ENCODE results near the gene CHN1. TPM values are rescaled to one million over a fixed set of nuclear protein-coding genes. Genes with fewer than 3 reads are reported as not detected.

Gene CHN1
- total RNA-seq, 1 donor from 2014 or later = 9.2 TPM

GRCh38 chr2:174815526-174815925 lies 189.7 kb downstream of the CHN1 start:
- intact Hi-C loops (cut with DNase I) = no loop called here
- no peak for ATAC-seq (ENCODE audit: poor library complexity)

GRCh38 chr2:174812037-174812436 lies 193.1 kb downstream of the CHN1 start:
- ATAC-seq (ENCODE audit: poor library complexity) (no peak), DNase-seq (no peak)
- intact Hi-C loops (cut with DNase I) = no loop called here

More at GRCh38 chr2:174815526-174815925, 189.7 kb downstream of the CHN1 start:
- DNase-seq = no peak

GRCh38 chr2:174807931-174808330 lies 197.2 kb downstream of the CHN1 start:
- intact Hi-C loops (cut with DNase I) = no loop called here

GRCh38 chr2:174805803-174806202 lies 199.4 kb downstream of the CHN1 start:
- no peak for DNase-seq
- intact Hi-C loops (cut with DNase I) = no loop called here
- no peak for ATAC-seq (ENCODE audit: poor library complexity)

More at GRCh38 chr2:174807931-174808330, 197.2 kb downstream of the CHN1 start:
- no peak for DNase-seq
- ATAC-seq (ENCODE audit: poor library complexity) = no peak

GRCh38 chr2:174802459-174802858 lies 202.7 kb downstream of the CHN1 start:
- no peak for ATAC-seq (ENCODE audit: poor library complexity)
- intact Hi-C loops (cut with DNase I) = no loop called here
- no peak for DNase-seq

GRCh38 chr2:174800436-174801205 lies 204.6 kb downstream of the CHN1 start:
- intact Hi-C loops (cut with DNase I) = no loop called here
- no peak for DNase-seq
- ATAC-seq (ENCODE audit: poor library complexity) = no peak

- intact Hi-C loops (cut with DNase I) = no loop called here
- DNase-seq = no peak
- ATAC-seq (ENCODE audit: poor library complexity) = no peak
Observed at GRCh38 chr2:174798801-174799200, 206.4 kb downstream of the CHN1 start.

GRCh38 chr2:174797781-174798276 lies 207.4 kb downstream of the CHN1 start:
- ATAC-seq (ENCODE audit: poor library complexity) = no peak
- no peak for DNase-seq
- intact Hi-C loops (cut with DNase I) = no loop called here

- ATAC-seq (ENCODE audit: poor library complexity) (no peak), DNase-seq (no peak)
- intact Hi-C loops (cut with DNase I) = no loop called here
Observed at GRCh38 chr2:174796319-174796771, 208.8 kb downstream of the CHN1 start.

- ATAC-seq (ENCODE audit: poor library complexity) (no peak), DNase-seq (no peak)
- intact Hi-C loops (cut with DNase I) = no loop called here
Observed at GRCh38 chr2:174794851-174795374, 210.3 kb downstream of the CHN1 start.

GRCh38 chr2:174792309-174793025 lies 212.7 kb downstream of the CHN1 start:
- intact Hi-C loops (cut with DNase I) = no loop called here
- ATAC-seq (ENCODE audit: poor library complexity) (no peak), DNase-seq (no peak)

GRCh38 chr2:174791746-174792280 lies 213.4 kb downstream of the CHN1 start:
- intact Hi-C loops (cut with DNase I) = no loop called here
- DNase-seq (no peak), ATAC-seq (ENCODE audit: poor library complexity) (no peak)

- DNase-seq (no peak), ATAC-seq (ENCODE audit: poor library complexity) (no peak)
- intact Hi-C loops (cut with DNase I) = no loop called here
Observed at GRCh38 chr2:174791020-174791419, 214.2 kb downstream of the CHN1 start.

GRCh38 chr2:174789001-174789400 lies 216.2 kb downstream of the CHN1 start:
- DNase-seq (no peak), ATAC-seq (ENCODE audit: poor library complexity) (no peak)
- intact Hi-C loops (cut with DNase I) = no loop called here

- no peak for DNase-seq
- intact Hi-C loops (cut with DNase I) = no loop called here
- ATAC-seq (ENCODE audit: poor library complexity) = no peak
Observed at GRCh38 chr2:174788291-174788929, 216.8 kb downstream of the CHN1 start.

GRCh38 chr2:174787487-174788205 lies 217.5 kb downstream of the CHN1 start:
- DNase-seq (no peak), ATAC-seq (ENCODE audit: poor library complexity) (no peak)
- intact Hi-C loops (cut with DNase I) = no loop called here

GRCh38 chr2:174786066-174786725 lies 219.0 kb downstream of the CHN1 start:
- ATAC-seq (ENCODE audit: poor library complexity) = no peak
- DNase-seq = no peak
- intact Hi-C loops (cut with DNase I) = no loop called here

GRCh38 chr2:174785481-174785880 lies 219.7 kb downstream of the CHN1 start:
- ATAC-seq (ENCODE audit: poor library complexity) (no peak), DNase-seq (no peak)
- intact Hi-C loops (cut with DNase I) = no loop called here
